Amygdala (tissue), 56 donors: Measurements from ENCODE around the gene GNG5.
"Not testable (repeated sequence)": the region's sequence is repeated elsewhere in the genome, so short reads cannot be mapped to it uniquely, and the experiment has no call there.

Source experiments
- DNase-seq, 56 donors: peaks; one replicate each; lab custom pipeline; 2025; lab: John Stamatoyannopoulos, UW

GNG5 gene

DNA sequence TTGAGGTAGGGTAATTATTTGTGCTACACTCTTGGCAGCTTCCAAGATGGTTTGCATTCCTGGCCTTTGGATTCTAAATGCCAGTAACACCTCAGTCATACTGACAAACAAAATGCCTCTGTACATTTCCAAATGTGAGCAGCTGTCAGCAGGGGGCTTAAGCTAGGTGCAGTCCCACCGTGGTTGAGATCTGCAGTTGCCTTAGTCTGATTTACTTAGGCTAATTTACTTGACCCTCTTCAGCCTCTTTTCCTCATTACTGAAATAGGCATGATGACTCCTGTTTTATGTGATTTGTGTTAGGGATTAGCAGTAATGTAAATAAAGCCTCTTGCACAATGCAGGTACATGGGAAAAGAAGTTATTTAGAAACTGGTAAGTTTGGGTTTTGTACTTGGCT, 13.7 kb downstream of the GNG5 start:
- DNase-seq: no peak

GRCh38 chr1:84489766-84490165, 16.6 kb downstream of the GNG5 start:
- no peak for DNase-seq

- no peak for DNase-seq
These were observed 18.3 kb downstream of the GNG5 start for GRCh38 chr1:84488107-84488506.

DNA sequence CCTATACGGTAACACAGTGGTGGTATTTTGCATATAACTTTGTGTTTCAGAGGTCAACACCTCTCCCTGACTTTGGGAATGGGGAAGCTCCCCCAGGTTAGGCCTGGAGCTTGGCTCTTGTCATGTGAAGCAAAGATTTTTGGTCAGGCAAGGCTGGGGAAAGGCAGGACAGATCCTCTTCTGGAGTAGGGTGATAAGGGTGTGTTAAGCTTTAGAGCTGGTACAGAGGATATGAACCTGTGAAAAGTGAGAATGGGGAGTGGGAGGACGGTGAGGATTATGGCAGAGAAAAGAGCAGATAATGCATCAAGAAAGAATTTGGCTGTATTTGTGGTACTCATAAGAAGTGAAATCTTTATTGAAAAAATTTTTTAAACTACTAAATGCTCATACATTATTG, 25.1 kb downstream of the GNG5 start:
- no peak for DNase-seq

DNA sequence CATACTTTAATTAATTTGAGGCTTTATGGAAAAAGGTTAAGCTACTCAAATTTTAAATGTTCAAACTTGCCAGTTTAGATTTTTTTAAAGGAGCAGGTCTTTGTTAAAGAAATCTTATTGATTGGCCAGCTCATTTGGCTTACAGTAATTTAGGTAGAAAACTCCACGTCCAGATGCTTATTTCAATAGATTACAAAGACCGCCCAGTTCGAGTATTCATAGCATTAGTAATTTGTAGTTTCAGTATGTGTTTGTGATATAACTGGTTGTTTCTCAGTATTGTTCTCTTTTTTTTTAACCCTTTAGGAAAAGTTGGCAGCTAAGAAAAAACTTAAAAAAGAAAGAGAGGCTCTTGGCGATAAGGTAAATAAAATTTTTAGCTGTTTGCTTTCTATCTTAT, 25.7 kb downstream of the GNG5 start:
- DNase-seq: no peak

DNA sequence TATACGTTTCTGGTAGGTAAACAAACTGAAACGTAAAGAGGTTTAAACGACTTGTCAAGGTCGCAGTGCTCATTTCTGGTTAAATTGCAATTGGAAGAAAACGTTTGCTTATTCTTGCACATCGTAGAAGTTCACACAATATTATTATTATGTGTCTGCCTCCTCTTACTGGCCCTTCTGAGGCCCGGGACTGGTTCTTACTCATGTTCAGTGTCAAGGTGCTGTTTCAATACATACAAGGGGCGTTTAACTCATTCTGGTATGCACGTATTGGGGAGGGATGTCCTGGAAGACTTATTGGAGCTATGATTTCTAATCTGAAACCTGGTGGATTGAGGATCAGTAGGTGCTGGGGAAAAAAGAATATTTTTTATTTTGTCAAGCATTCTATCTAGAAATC, 26.4 kb downstream of the GNG5 start:
- DNase-seq: no peak

DNA sequence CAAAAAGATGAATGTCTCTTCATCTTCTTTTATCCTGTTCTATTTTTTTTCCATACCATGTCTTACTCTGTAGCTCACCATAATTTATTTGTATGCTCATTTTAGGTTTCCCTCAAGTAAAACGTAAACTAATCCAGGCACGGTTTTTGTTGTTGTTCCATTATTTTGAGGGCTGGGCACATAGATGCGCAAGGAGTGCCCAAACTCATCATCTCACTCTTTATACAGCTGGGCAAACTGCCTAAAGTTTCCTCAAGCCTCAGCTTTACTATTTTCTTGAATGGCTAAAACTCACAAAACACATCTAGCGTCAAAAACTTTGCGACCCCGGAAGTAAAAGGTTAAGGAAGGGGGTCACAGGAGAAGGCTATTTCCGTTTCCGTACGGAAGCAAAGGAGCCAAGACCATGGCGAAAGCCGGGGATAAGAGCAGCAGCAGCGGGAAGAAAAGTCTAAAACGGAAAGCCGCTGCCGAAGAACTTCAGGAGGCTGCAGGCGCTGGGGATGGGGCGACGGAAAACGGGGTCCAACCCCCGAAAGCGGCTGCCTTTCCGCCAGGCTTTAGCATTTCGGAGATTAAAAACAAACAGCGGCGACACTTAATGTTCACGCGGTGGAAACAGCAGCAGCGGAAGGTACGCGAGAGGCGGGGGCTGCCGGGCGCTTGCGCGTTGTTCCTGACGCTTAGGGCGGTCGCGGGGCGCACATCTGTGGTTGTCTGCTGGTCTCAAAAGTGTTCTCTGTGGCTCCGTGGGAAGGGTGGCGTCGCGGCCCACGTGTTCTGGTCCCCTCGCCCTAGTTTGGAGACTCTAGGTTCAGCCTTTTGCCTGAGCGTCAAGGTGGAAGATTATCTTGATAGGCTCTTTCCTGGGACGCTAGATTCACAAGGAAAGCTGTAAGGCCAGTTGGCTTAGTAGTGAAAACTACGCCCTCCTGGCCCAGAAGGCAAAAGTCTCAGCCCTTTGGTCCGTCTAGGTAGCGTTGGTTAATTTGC, 27.2 kb downstream of the GNG5 start, which contains the start of gene RPF1:
TSS of gene RPF1 (plus strand) at position 391 of the 993 bp plus-strand sequence. CDS start at position 407, 16 bp downstream.
- peak in 55 of 56 donors; percentile 1 to 85 (median 62) for DNase-seq

DNA sequence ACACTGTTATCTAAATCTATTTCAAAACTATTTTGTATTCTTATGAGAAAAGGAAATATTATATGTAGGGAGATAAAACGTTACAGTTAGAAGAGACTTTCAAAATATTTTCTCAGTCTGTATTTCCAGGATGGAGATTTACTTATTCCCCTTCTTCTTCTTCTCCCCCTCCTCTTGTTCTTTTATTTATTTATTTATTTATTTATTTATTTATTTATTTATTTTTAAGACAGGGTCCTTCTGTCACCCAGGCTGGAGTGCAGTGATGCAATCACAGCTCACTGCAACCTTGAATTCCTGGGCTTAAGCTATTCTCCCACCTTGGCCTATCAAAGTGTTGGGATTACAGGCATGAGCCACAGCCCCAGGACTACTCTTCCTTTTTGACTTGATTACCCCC, 30.2 kb downstream of the GNG5 start:
- DNase-seq: no peak

GRCh38 chr1:84467298-84467697, 39.1 kb downstream of the GNG5 start:
- DNase-seq: no peak

DNA sequence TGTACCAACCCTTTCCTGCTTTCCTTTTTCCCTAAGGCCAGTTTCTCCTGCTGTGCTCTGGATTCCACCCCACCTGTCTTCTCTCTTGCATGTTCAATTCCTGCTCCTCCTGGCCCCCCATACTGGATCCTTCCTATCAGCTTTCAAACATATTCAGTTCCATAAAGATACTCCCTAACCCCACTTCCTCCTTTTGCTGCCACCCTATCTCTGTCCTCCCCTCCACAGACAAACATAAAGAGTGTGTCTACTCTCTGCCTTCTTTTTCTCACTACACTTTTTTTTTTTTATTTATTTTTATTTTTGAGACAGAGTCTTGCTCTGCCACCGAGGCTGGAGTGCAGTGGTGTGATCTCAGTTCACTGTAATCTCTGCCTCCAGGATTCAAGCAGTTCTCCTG, 44.3 kb downstream of the GNG5 start:
- no peak for DNase-seq

- no peak for DNase-seq
These were observed 53.9 kb downstream of the GNG5 start for GRCh38 chr1:84452436-84452835.

DNA sequence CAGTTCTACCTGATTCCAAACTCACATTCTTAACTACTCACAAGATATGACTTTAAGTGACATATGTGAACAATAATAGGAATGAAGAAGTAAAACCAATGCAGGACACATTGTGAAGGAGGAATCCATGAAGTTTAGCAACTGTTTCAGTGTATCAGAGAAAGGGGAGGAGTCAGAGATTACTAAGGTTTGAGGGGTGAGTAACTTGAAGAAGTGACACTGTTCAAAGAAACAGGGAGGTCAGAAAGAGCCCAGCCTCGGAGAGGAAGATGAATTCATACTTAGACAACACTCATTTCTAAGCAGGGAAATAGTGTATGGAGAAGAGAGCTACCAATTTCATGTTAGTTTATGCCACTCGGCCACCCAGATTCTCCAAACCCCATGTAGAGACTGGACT, 55.5 kb downstream of the GNG5 start:
- DNase-seq: no peak

- not testable (repeated sequence) for DNase-seq
These were observed 57.7 kb downstream of the GNG5 start for GRCh38 chr1:84448704-84449103.
